ENCODE data around the gene REV3L.

DNA sequence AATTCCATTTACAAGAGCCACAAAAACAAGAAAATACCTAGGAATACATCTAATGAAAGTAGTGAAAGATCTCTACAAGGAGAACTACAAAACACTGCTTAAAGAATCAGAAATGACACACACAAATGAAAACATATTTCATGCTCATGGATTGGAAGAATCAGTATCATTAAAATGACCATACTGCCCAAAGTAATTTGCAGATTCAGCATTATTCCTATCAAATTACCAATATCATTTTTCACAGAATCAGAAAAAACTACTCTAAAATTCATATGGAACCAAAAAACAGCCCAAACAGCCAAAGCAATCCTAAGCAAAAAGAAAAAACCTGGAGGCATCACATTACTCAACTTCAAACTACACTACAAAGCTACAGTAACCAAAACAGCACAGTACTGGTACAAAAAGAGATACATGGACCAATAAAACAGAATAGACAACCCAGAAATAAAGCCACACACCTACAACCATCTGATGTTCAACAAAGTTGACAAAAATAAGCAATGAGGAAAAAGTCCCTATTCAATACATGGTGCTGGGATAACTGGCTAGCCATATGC lies 24.3 kb downstream of the REV3L start:
- TF ChIP-seq, protein P1, sequence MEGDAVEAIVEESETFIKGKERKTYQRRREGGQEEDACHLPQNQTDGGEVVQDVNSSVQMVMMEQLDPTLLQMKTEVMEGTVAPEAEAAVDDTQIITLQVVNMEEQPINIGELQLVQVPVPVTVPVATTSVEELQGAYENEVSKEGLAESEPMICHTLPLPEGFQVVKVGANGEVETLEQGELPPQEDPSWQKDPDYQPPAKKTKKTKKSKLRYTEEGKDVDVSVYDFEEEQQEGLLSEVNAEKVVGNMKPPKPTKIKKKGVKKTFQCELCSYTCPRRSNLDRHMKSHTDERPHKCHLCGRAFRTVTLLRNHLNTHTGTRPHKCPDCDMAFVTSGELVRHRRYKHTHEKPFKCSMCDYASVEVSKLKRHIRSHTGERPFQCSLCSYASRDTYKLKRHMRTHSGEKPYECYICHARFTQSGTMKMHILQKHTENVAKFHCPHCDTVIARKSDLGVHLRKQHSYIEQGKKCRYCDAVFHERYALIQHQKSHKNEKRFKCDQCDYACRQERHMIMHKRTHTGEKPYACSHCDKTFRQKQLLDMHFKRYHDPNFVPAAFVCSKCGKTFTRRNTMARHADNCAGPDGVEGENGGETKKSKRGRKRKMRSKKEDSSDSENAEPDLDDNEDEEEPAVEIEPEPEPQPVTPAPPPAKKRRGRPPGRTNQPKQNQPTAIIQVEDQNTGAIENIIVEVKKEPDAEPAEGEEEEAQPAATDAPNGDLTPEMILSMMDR (conservative IDR thresholded peaks at IDR 0.05; ENCODE audit: low read depth, low read length), result no peak
- no peak for TF ChIP-seq EZH2 (IDR thresholded peaks at IDR 0.05; ENCODE audit: low read length, unreplicated experiment)

Data from PC-3 (cell line).